Stomach smooth muscle (tissue), 2 donors: ENCODE measurements around the gene TUBGCP3.
"Not testable (repeated sequence)": the region's sequence is repeated elsewhere in the genome, so short reads cannot be mapped to it uniquely, and the experiment has no call there.

Experiments used
- H3K27ac ChIP-seq: one replicate; pipeline ENCODE4 v1.7.0; 2013; ENCODE audit warnings: mild to moderate bottlenecking, low read length, inconsistent platforms
- H3K27me3 ChIP-seq, 2 donors: one replicate each; pipeline ENCODE4 v1.7.0; 2013; ENCODE audit warnings: low read length in 2 of 2; ENCODE audit not compliant: insufficient read depth in 2 of 2, control insufficient read depth in 1 of 2
- H3K36me3 ChIP-seq, 2 donors: one replicate each; pipeline ENCODE4 v1.7.0; 2013; ENCODE audit warnings: low read length in 2 of 2; ENCODE audit not compliant: control insufficient read depth in 2 of 2, insufficient read depth in 2 of 2
- H3K4me1 ChIP-seq: one replicate; pipeline ENCODE4 v1.7.0; 2013; ENCODE audit warnings: low read length; ENCODE audit not compliant: control insufficient read depth, insufficient read depth
- H3K4me3 ChIP-seq, 2 donors: one replicate each; pipeline ENCODE4 v1.7.0; 2013; ENCODE audit warnings: low read length in 2 of 2
- H3K9ac ChIP-seq, 2 donors: one replicate each; pipeline ENCODE4 v1.7.0; 2013; ENCODE audit warnings: low read length in 2 of 2, mild to moderate bottlenecking in 1 of 2
- H3K9me3 ChIP-seq, 2 donors: one replicate each; pipeline ENCODE4 v1.7.0; 2013; ENCODE audit warnings: low read length in 2 of 2; ENCODE audit not compliant: control insufficient read depth in 2 of 2
- donor health status: healthy.
- donor health status: Pancreatic carcinoma.

The TUBGCP3 gene

GRCh38 chr13:112558696-112559418 lies 29.1 kb downstream of the TUBGCP3 start:
- Histone ChIP-seq H3K27me3 (no peaks in the 10 kb centered on the region), H3K4me1 (no peaks in the 10 kb centered on the region), H3K4me3 (no peak overlapping the region), H3K9me3 (no peaks in the 10 kb centered on the region), H3K36me3 (peaks cover 38 to 47% of the 10 kb centered on the region in 2 donors), H3K9ac (no peak overlapping the region), H3K27ac (no peak overlapping the region)

- Histone ChIP-seq H3K27me3 (no peaks in the 10 kb centered on the region), H3K9ac (no peak overlapping the region), H3K9me3 (no peaks in the 10 kb centered on the region), H3K4me1 (no peaks in the 10 kb centered on the region), H3K4me3 (no peak overlapping the region), H3K27ac (no peak overlapping the region), H3K36me3 (peaks cover 51 to 57% of the 10 kb centered on the region in 2 donors)
Measured at GRCh38 chr13:112556600-112556999, 31.4 kb downstream of the TUBGCP3 start.

DNA sequence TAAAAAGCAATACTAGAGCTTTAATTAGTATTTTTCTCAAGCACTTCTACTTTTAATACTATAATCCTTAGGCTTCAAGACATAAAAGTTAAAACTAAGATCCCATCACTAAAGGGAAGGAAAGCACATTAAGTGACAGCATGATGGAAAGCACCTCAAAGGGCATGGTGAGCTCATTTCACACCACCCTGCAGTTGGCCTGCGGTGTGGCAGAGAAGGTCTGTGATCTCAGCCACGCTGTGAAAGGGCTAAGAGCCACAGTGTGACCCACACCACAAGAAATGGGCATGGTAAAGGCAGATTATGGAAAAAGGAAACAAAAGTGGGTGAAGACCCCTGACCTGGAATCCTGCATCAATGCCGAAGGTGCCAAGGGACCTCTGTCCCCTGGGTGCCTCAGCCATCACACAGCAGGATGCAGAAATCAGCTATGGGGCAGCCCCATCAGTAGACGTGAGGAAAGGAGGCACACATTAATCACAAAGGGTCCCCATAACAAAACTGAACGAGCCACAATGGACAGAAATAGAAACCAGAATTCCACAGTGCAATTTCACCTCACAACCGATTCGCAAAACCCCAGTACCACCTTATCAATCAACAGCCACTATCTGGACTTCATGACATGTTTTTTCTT lies 33.6 kb downstream of the TUBGCP3 start:
- H3K9ac ChIP-seq = no peak overlapping the region
- H3K4me3 ChIP-seq = no peak overlapping the region
- no peaks in the 10 kb centered on the region for H3K9me3 ChIP-seq
- peaks cover 55 to 57% of the 10 kb centered on the region in 2 donors for H3K36me3 ChIP-seq
- no peaks in the 10 kb centered on the region for H3K4me1 ChIP-seq
- no peak overlapping the region for H3K27ac ChIP-seq
- no peaks in the 10 kb centered on the region for H3K27me3 ChIP-seq

- H3K27ac ChIP-seq, H3K4me3 ChIP-seq: not testable (repeated sequence)
- H3K36me3 ChIP-seq = peaks cover 43 to 50% of the 10 kb centered on the region in 2 donors
Measured at GRCh38 chr13:112548975-112549374, 39.0 kb downstream of the TUBGCP3 start.

DNA sequence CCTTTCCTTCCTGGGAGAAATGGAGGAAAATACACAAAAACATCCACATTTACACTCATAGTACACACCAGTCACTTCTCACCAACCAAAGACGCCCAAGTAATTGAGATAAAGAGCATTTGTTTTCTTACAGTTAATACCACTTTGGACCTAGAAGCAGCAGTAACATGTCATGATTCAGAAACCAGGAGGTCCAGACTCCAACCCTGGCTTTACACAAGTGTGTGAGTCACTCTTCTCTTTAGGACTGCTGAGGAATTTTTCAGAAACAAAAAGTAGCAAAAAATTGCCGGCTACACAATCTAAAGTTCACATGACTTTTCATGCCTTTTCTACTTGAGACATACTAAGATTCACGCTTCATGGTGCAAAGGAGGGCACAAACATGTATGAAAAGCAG lies 42.1 kb downstream of the TUBGCP3 start:
- H3K9me3 ChIP-seq = no peaks in the 10 kb centered on the region
- H3K27ac ChIP-seq = no peak overlapping the region
- H3K9ac ChIP-seq = no peak overlapping the region
- no peaks in the 10 kb centered on the region for H3K27me3 ChIP-seq
- peaks cover 25 to 27% of the 10 kb centered on the region in 2 donors for H3K36me3 ChIP-seq
- H3K4me1 ChIP-seq = no peaks in the 10 kb centered on the region
- no peak overlapping the region for H3K4me3 ChIP-seq

More at GRCh38 chr13:112548975-112549374, 39.0 kb downstream of the TUBGCP3 start:
- H3K9me3 ChIP-seq, H3K4me1 ChIP-seq, H3K27me3 ChIP-seq, H3K9ac ChIP-seq: not testable (repeated sequence)

DNA sequence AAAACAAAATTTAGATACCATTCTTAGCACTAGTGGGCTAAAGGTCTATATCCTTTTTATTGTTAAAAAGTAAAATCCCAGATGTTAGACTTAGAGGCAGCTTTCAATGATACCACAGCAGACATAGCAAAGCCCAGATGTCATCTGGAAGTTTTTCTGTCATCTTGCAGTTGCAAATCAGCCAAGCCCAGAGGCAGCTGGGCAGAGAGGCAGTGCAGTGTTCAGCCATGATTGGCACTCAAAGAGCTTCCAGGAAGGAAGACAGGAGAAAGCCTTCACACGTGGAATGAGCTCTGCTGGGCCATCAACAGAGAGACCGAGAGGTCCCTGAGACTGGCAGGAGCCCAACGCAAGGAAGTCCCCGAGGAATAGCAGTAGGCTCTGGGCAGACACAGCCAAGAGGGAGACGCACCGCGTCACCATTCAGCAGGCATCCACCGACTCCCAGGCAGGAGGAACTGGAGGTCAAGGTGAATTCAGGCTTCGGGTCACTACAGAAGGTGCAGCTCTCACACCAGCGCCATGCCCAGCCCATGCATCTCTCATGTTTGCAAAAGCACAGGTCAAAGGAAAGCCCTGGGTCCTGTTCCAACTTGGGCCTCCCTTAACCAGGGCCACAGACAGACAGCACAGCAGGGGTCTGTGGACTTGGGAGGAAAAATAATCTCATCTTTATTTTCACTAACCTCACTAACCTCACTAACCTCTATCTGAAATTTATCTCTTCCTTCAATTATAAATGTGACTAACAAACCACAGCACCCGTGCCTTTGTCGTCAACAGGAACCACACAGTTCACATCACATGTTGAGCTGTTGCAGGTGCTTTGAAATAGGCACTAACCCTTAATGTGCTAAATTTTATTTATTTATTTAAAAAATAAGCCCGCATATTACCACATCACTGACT lies 54.9 kb downstream of the TUBGCP3 start:
- no peak overlapping the region for H3K9ac ChIP-seq
- H3K27ac ChIP-seq = no peak overlapping the region
- no peaks in the 10 kb centered on the region for H3K27me3 ChIP-seq
- H3K9me3 ChIP-seq = no peaks in the 10 kb centered on the region
- H3K36me3 ChIP-seq = peaks cover 0 to 4% of the 10 kb centered on the region in 2 donors
- no peaks in the 10 kb centered on the region for H3K4me1 ChIP-seq
- no peak overlapping the region for H3K4me3 ChIP-seq

DNA sequence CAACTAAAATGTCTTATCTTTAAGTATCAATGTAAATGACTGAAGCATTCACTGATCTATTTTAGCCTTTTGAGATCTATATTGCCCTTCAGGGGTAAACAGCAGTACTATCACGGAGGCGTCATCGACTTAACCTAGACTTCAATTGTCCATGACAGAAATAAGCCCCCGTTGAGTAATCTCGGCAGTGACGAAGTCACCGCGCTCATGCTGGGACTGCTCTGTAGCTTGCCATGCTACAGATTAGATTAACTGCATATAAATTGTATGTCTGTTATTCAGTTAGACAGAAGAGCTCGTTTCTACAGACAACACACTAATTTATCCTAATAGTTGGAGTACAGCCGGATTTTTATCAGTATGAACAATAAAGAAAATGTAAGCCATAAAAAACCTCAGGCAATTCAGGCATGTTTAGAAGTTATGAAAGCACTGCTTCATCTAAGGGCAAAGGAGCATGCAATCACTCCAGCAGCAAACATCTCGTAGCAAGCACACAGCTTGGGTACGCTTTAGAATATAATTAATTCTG lies 56.6 kb downstream of the TUBGCP3 start:
- H3K36me3 ChIP-seq = peaks cover 8 to 9% of the 10 kb centered on the region in 2 donors
- H3K27ac ChIP-seq = no peak overlapping the region
- H3K4me1 ChIP-seq = no peaks in the 10 kb centered on the region
- no peak overlapping the region for H3K4me3 ChIP-seq
- H3K9me3 ChIP-seq = no peaks in the 10 kb centered on the region
- H3K27me3 ChIP-seq = no peaks in the 10 kb centered on the region
- H3K9ac ChIP-seq = no peak overlapping the region

GRCh38 chr13:112530861-112531260 lies 57.1 kb downstream of the TUBGCP3 start:
- Histone ChIP-seq H3K9ac (no peak overlapping the region), H3K9me3 (no peaks in the 10 kb centered on the region), H3K27ac (no peak overlapping the region), H3K36me3 (peaks cover 13% of the 10 kb centered on the region in 2 donors), H3K27me3 (no peaks in the 10 kb centered on the region), H3K4me3 (no peak overlapping the region), H3K4me1 (no peaks in the 10 kb centered on the region)

DNA sequence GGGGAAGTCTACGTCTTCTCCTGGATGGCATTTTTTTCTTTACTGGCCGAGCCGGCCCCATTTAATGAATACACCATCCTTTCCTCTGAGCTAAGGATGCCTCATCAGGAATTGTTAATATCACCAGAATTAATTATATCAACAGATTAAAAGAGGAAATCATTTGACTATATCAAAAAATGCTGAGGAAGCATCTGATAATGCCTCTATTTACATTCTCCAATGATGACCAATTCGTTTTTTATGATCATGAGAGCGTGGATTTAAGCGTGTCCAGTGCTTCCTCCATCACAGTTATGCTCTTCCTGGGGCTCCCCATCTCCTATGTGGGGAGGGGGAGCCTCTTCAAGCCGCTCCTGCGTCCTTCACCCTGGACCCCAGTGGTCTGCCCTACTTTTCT lies 58.7 kb downstream of the TUBGCP3 start:
- Histone ChIP-seq H3K9me3 (no peaks in the 10 kb centered on the region), H3K36me3 (peaks cover 17 to 18% of the 10 kb centered on the region in 2 donors), H3K4me3 (no peak overlapping the region), H3K27me3 (no peaks in the 10 kb centered on the region), H3K27ac (no peak overlapping the region), H3K4me1 (no peaks in the 10 kb centered on the region), H3K9ac (no peak overlapping the region)

- H3K36me3 ChIP-seq = peaks cover 27 to 31% of the 10 kb centered on the region in 2 donors
- H3K4me1 ChIP-seq = no peaks in the 10 kb centered on the region
Measured at GRCh38 chr13:112526146-112526853, 61.7 kb downstream of the TUBGCP3 start.

More at GRCh38 chr13:112526146-112526853, 61.7 kb downstream of the TUBGCP3 start:
- H3K27ac ChIP-seq = no peak overlapping the region
- H3K9ac ChIP-seq = no peak overlapping the region
- no peak overlapping the region for H3K4me3 ChIP-seq
- no peaks in the 10 kb centered on the region for H3K27me3 ChIP-seq
- no peaks in the 10 kb centered on the region for H3K9me3 ChIP-seq
